H1 (cell line): Measurements from ENCODE around the gene CDIPT. TPM values are rescaled to one million over a fixed set of nuclear protein-coding genes. Genes with fewer than 3 reads are reported as not detected.

Experiments
- CHD1 ChIP-seq: IDR thresholded peaks from 2 replicates; pipeline ENCODE4 v1.6.1; 2012; ENCODE audit warnings: low read depth, low read length, improper control_type of control experiment
- CHD7 ChIP-seq: fragments of 300-600 bp; sonication (generic); IDR thresholded peaks from 2 replicates; pipeline ENCODE4 v1.7.1; 2012; ENCODE audit warnings: low read length, moderate library complexity, mild to moderate bottlenecking, inconsistent platforms; ENCODE audit not compliant: insufficient replicate concordance
- KDM4A ChIP-seq: IDR thresholded peaks from one replicate; pipeline ENCODE4 v1.7.1; 2012; ENCODE audit warnings: low read depth, mild to moderate bottlenecking, moderate library complexity, low read length, inconsistent platforms; ENCODE audit not compliant: severe bottlenecking
- MAFK ChIP-seq: IDR thresholded peaks from 2 replicates; pipeline ENCODE4 v1.6.1; 2012; ENCODE audit warnings: low read depth, mild to moderate bottlenecking, improper control_type of control experiment, low read length
- SIN3A ChIP-seq, 2 experiments: IDR thresholded peaks in 1 of 2; conservative IDR thresholded peaks in 1 of 2; 2 replicates each; pipeline ENCODE4 v1.6.1; 2011 to 2012; ENCODE audit warnings: low read length in 2 of 2, improper control_type of control experiment in 1 of 2, low read depth in 1 of 2, mild to moderate bottlenecking in 1 of 2
- SP2 ChIP-seq: IDR thresholded peaks from 2 replicates; pipeline ENCODE4 v1.6.1; 2012; ENCODE audit warnings: mild to moderate bottlenecking, low read length, inconsistent platforms
- SP4 ChIP-seq: IDR thresholded peaks from 2 replicates; pipeline ENCODE4 v1.6.1; 2012; ENCODE audit warnings: low read length, inconsistent platforms
- TAF1 ChIP-seq: IDR thresholded peaks from 2 replicates; pipeline ENCODE4 v1.6.1; 2011; ENCODE audit warnings: mild to moderate bottlenecking, low read depth, low read length
- TCF12 ChIP-seq: IDR thresholded peaks from 2 replicates; pipeline ENCODE4 v1.6.1; 2011; ENCODE audit warnings: low read depth, mild to moderate bottlenecking, low read length
- polyA plus RNA-seq, 7 experiments: library from polyadenylated mRNA; depleted of rRNA in 3 of 7; stranded (reverse) in 5 of 7; unstranded in 2 of 7; fragments of >200 nt in 5 of 7; fragments of 200-250 nt in 2 of 7; gene quantifications; 1 replicate in 5 of 7; 2 replicates in 1 of 7; 4 replicates in 1 of 7; pipeline versions ENCODE4 v1.2.1 to v1.2.3, GENCODE V29; 2011 to 2013; ENCODE audit warnings: missing spikeins in 2 of 7, mixed read lengths in 2 of 7
- total RNA-seq: library from RNA; stranded (reverse); fragmentation: NEBNext Ultra II Directional; extraction: Animal tissue kit (Norgen Biotek cat#: 25700); gene quantifications from 2 replicates; pipeline ENCODE4 v1.2.1, GENCODE V29; 2021
- TF ChIP-seq, protein P1 (sequence below): IDR thresholded peaks from 2 replicates; pipeline ENCODE4 v1.6.1; 2012; ENCODE audit warnings: low read length, inconsistent platforms

Gene CDIPT
- total and polyA plus RNA-seq, 2 of the 8 experiments (the other 6 are each of a cell fraction or from before 2014, with no cell fraction given) = 69.2 to 140 TPM

DNA sequence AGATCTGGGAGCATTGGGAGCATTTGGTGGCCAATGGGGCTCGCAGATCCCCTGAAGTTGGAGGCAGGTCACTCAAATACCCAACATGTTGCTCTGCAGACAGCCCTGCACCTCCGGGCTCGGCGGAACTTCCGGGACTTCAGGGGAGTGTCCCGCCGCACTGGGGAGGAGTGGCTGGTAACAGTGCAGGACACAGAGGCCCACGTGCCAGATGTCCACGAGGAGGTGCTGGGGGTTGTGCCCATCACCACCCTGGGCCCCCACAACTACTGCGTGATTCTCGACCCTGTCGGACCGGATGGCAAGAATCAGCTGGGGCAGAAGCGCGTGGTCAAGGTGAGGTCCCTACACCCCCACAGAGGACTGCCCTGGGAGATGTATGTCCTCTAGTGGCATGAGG, 26.4 kb downstream of the CDIPT start (continued):
- TF ChIP-seq CHD7 = no peak
- TF ChIP-seq MAFK = no peak
- no peak for TF ChIP-seq TAF1
- TF ChIP-seq, protein P1, sequence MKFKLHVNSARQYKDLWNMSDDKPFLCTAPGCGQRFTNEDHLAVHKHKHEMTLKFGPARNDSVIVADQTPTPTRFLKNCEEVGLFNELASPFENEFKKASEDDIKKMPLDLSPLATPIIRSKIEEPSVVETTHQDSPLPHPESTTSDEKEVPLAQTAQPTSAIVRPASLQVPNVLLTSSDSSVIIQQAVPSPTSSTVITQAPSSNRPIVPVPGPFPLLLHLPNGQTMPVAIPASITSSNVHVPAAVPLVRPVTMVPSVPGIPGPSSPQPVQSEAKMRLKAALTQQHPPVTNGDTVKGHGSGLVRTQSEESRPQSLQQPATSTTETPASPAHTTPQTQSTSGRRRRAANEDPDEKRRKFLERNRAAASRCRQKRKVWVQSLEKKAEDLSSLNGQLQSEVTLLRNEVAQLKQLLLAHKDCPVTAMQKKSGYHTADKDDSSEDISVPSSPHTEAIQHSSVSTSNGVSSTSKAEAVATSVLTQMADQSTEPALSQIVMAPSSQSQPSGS = no peak
- no peak for TF ChIP-seq SIN3A (conservative IDR thresholded peaks at IDR 0.05 in 1 of 2, IDR thresholded peaks at IDR 0.05 in 1 of 2; ENCODE audit: low read depth in 1 of 2, low read length in 2 of 2)
- no peak for TF ChIP-seq CHD1
- TF ChIP-seq TCF12 = no peak
- no peak for TF ChIP-seq KDM4A
- TF ChIP-seq SP4 = no peak
- TF ChIP-seq SP2 = no peak
